Activated CD4-positive, alpha-beta memory T cell treated with anti-CD3 and anti-CD28 coated beads, Interleukin-2, amount 10 ng/mL, durations not matched to agents 7 days and 5 days (primary cell): ENCODE measurements around the gene NFATC4. TPM values are rescaled to one million over a fixed set of nuclear protein-coding genes. Genes with fewer than 3 reads are reported as not detected.
"Not testable (repeated sequence)": the region's sequence is repeated elsewhere in the genome, so short reads cannot be mapped to it uniquely, and the experiment has no call there.

Experiments
- CTCF ChIA-PET: fragments of 350-600 bp; sonication (Branson Sonifier 250); formaldehyde crosslinking; loops from one replicate; lab custom pipeline; 2021; ENCODE audit warnings: antibody characterized with exemption, inconsistent platforms; lab: Charles Lee
- POLR2A ChIA-PET: fragments of 350-600 bp; sonication (Branson Sonifier 250); formaldehyde crosslinking; loops from one replicate; lab custom pipeline; 2021; ENCODE audit warnings: antibody characterized with exemption; lab: Charles Lee
- DNase-seq: peaks from one replicate; pipeline ENCODE4 v3.0.0-alpha.2; 2020
- H3K27ac Mint-ChIP-seq: one replicate; pipeline ENCODE4 v1.8.0; 2021; ENCODE audit warnings: mild to moderate bottlenecking, mixed read lengths
- H3K27me3 Mint-ChIP-seq: one replicate; pipeline ENCODE4 v1.8.0; 2021; ENCODE audit warnings: mixed read lengths
- H3K36me3 Mint-ChIP-seq: one replicate; pipeline ENCODE4 v1.8.0; 2021; ENCODE audit warnings: low read depth, mixed read lengths
- H3K4me1 Mint-ChIP-seq: one replicate; pipeline ENCODE4 v1.8.0; 2021; ENCODE audit warnings: mixed read lengths
- H3K4me3 Mint-ChIP-seq: one replicate; pipeline ENCODE4 v1.8.0; 2021; ENCODE audit warnings: mild to moderate bottlenecking, mixed read lengths
- H3K9me3 Mint-ChIP-seq: one replicate; pipeline ENCODE4 v1.8.0; 2021; ENCODE audit warnings: mixed read lengths
- total RNA-seq, 2 experiments: library from RNA; stranded (reverse); gene quantifications; one replicate each; pipeline ENCODE4 v1.2.3, GENCODE V29; 2021

NFATC4 gene
- total RNA-seq, 2 experiments from 2014 or later: not detected

DNA sequence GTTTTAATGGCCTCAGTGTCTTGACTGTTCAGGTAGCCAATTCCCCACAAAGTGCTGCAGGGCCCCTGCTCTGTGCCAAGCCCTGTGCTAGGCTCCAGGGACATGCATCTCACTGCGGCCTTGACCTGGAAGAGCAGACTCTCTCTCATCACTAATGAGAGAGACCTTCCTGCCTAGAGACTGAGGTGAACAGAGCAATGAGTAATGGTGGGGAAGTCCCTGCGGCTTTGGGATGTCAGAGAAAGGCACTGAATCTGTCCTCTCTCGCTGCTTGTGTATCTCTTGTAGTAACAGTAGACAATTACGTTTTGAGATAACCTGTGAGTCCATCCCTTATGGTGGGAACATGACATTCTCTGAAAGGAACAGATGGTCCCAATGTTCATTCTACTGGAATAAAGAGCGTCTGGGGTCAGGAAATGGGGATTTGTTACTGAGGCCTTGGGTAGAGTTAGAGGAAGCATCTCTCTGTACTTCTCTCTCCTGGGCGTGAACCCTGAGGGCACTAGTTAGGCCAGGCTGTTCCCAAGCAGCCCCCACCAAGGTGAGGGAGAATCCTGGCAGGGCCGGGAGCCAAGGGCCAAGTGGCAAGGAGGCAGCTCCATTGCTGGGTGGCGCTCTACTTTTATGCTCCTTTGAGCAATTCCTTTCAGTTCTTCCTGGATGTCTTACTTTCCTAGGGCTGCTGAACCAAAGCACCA is 13.5 kb downstream of the NFATC4 start:
- Mint-ChIP-seq H3K4me3 (no peak overlapping the region), H3K27ac (no peak overlapping the region), H3K9me3 (no peaks in the 10 kb centered on the region), H3K36me3 (no peaks in the 10 kb centered on the region), H3K4me1 (peaks cover 4% of the 10 kb centered on the region), H3K27me3 (peaks cover 10% of the 10 kb centered on the region)
- CTCF ChIA-PET: no interaction called here
- DNase-seq: no peak
- POLR2A ChIA-PET: no interaction called here

DNA sequence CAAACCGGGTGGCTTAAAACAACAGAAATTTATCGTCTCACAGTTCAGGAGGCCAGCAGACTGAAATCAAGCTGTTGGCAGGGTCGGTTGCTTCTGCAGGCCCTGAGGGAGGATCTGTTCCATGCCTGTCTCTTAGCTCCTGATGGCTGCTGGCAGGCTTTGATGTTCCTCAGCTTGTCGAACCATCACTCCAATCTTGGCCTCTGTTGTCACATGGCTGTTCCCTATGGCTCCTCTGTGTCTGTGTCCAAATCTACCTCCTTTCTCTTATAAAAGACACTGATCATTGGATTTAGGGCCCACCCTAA is 14.0 kb downstream of the NFATC4 start:
- Mint-ChIP-seq H3K4me3 (no peak overlapping the region), H3K27ac (no peak overlapping the region), H3K27me3 (peaks cover 13% of the 10 kb centered on the region), H3K9me3 (no peaks in the 10 kb centered on the region), H3K4me1 (peaks cover 3% of the 10 kb centered on the region), H3K36me3 (no peaks in the 10 kb centered on the region)
- POLR2A ChIA-PET: interaction anchor here (1.4 kb wide), 1 partner anchor 12 kb away, joined by 4 read pairs; no protein-coding TSS in a partner anchor
- CTCF ChIA-PET: interaction anchor here (0.5 kb wide), 1 partner anchor 17 kb away, joined by 3 read pairs; no protein-coding TSS in a partner anchor
- no peak for DNase-seq

DNA sequence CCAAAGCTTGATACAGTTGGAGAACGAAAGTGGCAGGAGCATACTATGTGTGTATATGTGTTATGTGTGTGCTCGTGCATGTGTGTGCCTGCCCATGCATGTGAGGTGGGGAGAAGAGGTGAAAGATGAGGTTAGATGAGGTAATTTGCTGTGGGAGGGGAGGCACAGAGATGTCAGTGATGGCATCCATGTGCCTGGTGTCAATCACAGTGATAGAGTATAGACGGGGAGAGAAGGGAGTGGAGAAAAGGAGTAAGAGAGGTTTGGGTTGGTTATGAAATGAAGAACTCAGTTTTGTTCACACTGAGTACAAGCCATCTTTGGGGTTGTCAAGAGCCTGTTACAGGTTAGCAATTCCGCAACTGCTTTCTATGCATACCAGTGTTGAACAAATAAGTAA is 16.2 kb downstream of the NFATC4 start:
- no peak overlapping the region for H3K27ac Mint-ChIP-seq
- ChIA-PET POLR2A (no interaction called here), CTCF (interaction anchor here (0.7 to 1.0 kb wide), 2 partner anchors 46 to 50 kb away, joined by 3 read pairs; no protein-coding TSS in a partner anchor)
- DNase-seq: no peak
- peaks cover 29% of the 10 kb centered on the region for H3K27me3 Mint-ChIP-seq
- no peaks in the 10 kb centered on the region for H3K4me1 Mint-ChIP-seq
- H3K36me3 Mint-ChIP-seq: no peaks in the 10 kb centered on the region
- H3K4me3 Mint-ChIP-seq: no peak overlapping the region
- H3K9me3 Mint-ChIP-seq: no peaks in the 10 kb centered on the region

DNA sequence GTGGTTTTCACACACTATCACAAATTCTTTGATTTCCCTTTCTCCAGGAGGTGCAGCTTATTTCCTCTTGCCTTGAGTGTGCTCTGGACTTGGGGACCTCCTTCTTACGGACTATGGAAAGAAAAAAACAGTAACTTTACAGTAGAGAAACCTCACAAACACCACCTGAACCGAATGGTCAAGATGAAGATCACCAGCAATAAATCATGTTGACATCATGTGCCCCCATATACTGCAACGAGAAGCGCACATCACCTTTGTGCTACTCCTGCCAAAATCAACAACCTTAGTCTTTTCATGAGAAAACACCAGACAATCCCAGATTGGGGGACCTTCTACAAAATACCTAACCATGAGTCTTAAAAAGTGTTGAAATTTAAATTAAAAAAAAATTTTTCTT is 17.5 kb downstream of the NFATC4 start:
- no peaks in the 10 kb centered on the region for H3K4me1 Mint-ChIP-seq
- CTCF ChIA-PET: interaction anchor here (0.6 kb wide), 1 partner anchor 98 kb away, joined by 3 read pairs; no protein-coding TSS in a partner anchor
- peaks cover 32% of the 10 kb centered on the region for H3K27me3 Mint-ChIP-seq
- no peak for DNase-seq
- H3K4me3 Mint-ChIP-seq: no peak overlapping the region
- H3K9me3 Mint-ChIP-seq: no peaks in the 10 kb centered on the region
- H3K36me3 Mint-ChIP-seq: no peaks in the 10 kb centered on the region
- no peak overlapping the region for H3K27ac Mint-ChIP-seq
- POLR2A ChIA-PET: no interaction called here

DNA sequence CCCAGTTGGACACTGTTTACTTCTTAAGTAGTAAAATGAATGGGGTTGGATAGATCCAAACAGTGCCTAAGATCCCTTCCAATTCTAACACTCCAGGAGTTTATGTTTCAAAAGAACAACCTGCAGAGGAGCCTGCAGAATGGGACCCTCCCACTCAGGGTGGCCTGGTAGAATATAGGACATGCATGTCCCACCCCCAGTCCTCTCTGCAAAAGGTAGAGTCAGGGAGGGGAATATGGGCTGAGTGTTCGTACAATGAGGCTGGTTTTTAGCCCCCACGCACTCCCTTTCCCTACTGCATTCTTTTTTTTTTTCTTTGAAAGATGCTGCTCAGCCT is 19.0 kb downstream of the NFATC4 start:
- POLR2A ChIA-PET: no interaction called here
- Mint-ChIP-seq H3K4me3 (no peak overlapping the region), H3K27me3 (peaks cover 37% of the 10 kb centered on the region), H3K4me1 (no peaks in the 10 kb centered on the region), H3K27ac (no peak overlapping the region), H3K9me3 (no peaks in the 10 kb centered on the region), H3K36me3 (no peaks in the 10 kb centered on the region)
- CTCF ChIA-PET: no interaction called here
- no peak for DNase-seq

DNA sequence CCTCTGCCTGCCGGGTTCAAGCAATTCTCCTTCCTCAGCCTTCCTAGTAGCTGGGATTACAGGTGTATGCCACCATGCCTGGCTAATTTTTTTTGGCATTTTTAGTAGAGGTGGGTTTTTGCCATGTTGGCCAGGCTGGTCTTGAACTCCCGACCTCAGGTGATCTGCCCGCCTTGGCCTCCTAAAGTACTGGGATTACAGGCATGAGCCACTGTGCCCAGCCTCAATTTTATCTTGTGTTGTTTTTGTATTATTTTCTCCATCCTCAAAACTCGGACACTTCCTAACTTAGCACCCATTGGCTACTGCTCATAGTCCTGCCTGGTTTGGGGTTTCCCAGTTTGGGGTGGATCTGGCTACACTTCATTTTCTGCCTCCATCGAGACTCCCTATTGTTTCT is 19.6 kb downstream of the NFATC4 start:
- POLR2A ChIA-PET, H3K36me3 Mint-ChIP-seq, DNase-seq, H3K9me3 Mint-ChIP-seq, H3K27ac Mint-ChIP-seq, H3K4me1 Mint-ChIP-seq, H3K4me3 Mint-ChIP-seq: not testable (repeated sequence)
- CTCF ChIA-PET: interaction anchor here (1.0 kb wide), 1 partner anchor 44 kb away, joined by 3 read pairs; no protein-coding TSS in a partner anchor
- H3K27me3 Mint-ChIP-seq: peaks cover 39% of the 10 kb centered on the region

DNA sequence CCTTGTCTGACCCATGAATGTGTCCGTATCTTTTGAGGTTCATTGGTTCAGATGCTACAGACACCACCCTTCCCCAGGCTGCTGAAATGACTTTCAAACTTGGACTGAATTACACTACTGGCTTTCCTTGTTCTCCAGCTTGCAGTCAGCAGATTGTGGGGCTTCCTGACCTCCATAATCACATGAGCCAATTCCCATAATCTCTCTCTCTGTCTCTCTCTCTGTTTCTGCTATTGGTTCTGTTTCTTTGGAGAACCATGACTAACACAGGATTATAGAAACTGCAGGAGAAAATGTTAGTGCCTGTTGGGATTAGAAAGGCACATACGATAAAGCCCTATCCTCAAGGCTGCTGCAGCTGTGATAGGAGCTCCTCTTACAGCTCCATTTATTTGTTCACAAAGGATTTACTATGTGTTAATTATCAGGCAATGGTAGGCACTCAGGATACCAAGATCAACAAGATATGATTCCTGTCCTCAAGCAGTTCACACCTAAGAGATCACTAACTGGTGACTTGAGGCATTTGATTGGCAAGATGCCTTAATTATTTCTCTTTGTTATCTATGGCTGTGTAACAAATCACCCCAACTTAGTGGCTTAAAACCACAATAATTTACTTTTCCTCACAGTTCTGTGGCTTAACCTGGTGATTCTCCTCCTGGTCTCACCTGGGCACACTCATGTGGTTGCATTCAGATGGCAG is 20.6 kb downstream of the NFATC4 start:
- Mint-ChIP-seq H3K27me3 (peaks cover 39% of the 10 kb centered on the region), H3K4me3 (no peak overlapping the region), H3K9me3 (no peaks in the 10 kb centered on the region), H3K27ac (no peak overlapping the region), H3K4me1 (no peaks in the 10 kb centered on the region), H3K36me3 (no peaks in the 10 kb centered on the region)
- POLR2A ChIA-PET: no interaction called here
- CTCF ChIA-PET: interaction anchor here (0.8 to 1.0 kb wide), 2 partner anchors 43 to 55 kb away, joined by 3 to 4 read pairs; no protein-coding TSS in a partner anchor
- DNase-seq: no peak

DNA sequence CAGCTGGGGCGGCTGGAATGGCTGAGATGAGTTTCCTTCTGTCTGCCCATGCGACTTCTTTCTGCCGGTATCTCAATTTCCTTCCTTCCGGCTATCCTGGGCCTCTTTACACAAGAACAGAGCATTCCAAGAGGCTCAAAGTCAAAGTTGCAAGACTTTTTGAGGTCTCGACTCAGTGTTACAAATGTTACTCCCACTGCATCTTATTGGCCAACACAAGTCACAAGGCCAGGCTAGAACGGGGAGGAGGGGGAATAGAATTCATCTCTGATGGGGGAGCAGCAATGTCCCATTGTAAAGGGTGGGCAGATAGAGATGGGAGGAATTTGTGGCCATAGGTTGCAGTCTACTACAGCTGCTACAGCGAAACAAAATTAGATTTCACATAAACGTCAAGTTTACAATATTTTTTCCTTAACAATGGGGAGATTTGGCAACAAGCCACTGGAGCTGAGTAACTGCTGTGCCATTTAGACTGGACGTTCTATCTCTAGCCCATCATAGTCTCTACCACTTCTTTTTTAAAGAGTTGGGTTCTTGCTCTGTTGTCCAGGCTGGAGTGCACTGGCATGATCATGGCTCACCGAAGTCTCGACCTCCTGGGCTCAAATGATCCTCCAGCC is 21.4 kb downstream of the NFATC4 start:
- no peaks in the 10 kb centered on the region for H3K9me3 Mint-ChIP-seq
- peaks cover 37% of the 10 kb centered on the region for H3K27me3 Mint-ChIP-seq
- no peak for DNase-seq
- no peak overlapping the region for H3K4me3 Mint-ChIP-seq
- ChIA-PET CTCF (no interaction called here), POLR2A (no interaction called here)
- H3K4me1 Mint-ChIP-seq: no peaks in the 10 kb centered on the region
- no peaks in the 10 kb centered on the region for H3K36me3 Mint-ChIP-seq
- no peak overlapping the region for H3K27ac Mint-ChIP-seq

DNA sequence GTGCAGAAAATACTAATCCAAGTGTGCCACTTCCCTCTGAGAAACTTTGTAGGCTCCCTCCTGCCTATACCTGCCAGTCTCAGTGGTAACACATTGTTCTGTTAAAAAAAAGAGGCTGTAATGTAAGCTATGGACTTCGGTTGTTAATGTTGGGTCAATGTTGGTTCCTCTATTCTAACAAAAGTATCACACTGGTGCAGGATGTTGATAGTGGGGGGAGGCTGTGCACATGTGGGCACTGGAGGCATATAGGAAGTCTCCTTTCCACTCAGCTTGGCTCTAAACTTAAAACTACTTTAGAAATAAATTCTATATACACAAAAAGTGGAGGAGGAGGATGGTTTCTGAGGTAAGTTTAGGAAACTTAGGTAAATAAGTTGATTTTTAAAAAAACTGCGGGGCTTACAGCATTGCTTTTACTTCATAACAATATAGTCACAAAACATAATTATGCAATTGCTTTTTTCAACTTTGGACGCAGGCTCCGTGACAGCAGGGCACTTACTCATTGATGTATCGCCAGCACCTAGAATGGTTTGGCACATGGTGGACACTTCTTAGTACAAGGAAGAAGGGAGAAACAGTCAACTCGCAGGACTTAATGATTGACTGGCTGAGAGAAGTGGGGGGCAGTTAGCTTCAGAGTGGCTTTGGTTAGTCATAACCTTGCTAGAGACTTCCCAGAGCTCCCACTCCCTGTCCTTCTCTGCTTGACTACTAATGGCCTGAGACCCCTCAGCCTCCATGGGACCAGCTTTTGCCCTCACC is 22.9 kb downstream of the NFATC4 start:
- H3K4me3 Mint-ChIP-seq: no peak overlapping the region
- POLR2A ChIA-PET: no interaction called here
- CTCF ChIA-PET: interaction anchor here (0.6 kb wide), 1 partner anchor 23 kb away, joined by 3 read pairs; no protein-coding TSS in a partner anchor

DNA sequence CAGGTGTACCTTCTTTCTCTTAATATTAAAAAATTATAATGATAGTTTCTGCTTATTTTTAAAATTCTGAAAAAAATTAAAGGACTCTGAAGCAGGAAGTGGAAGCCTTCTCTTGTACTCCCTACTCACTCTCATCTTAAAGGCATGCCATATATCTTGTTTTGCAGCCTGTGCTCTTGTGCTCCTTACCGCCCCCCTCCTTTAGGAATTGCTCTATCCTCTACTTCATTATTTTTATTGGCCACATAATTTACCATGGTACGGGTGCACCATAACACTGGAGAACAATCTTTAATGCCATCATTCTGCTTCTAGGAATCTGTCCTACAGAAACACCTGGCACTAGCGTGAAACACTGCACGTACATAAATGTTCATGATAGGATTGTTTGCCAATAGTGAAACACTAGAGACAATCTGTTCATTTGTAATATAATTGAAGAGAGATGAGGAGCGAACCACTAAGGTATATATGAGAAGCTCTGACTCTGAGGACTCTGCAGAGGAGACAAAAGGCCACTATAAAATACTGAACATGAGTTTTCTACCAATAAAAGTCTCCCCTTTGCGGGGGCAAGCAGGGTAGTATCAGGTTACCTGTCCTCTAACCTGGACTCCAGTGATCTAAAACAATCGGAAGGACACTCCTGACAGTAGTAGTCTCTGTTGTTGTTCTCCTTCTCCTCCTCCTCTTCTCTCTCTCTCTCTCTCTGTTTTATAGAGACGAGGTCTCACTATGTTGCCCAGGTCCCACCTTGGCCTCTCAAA is 24.5 kb downstream of the NFATC4 start:
- H3K27me3 Mint-ChIP-seq: peaks cover 38% of the 10 kb centered on the region
- no peaks in the 10 kb centered on the region for H3K9me3 Mint-ChIP-seq
- no peak overlapping the region for H3K4me3 Mint-ChIP-seq
- ChIA-PET POLR2A (no interaction called here), CTCF (interaction anchor here (0.9 kb wide), 1 partner anchor 39 kb away, joined by 4 read pairs; no protein-coding TSS in a partner anchor)
- DNase-seq: no peak
- H3K4me1 Mint-ChIP-seq: peaks cover 4% of the 10 kb centered on the region
- no peak overlapping the region for H3K27ac Mint-ChIP-seq
- no peaks in the 10 kb centered on the region for H3K36me3 Mint-ChIP-seq

More for the DNA sequence above, 22.9 kb downstream of the NFATC4 start:
- no peaks in the 10 kb centered on the region for H3K36me3 Mint-ChIP-seq
- peaks cover 35% of the 10 kb centered on the region for H3K27me3 Mint-ChIP-seq
- no peaks in the 10 kb centered on the region for H3K9me3 Mint-ChIP-seq
- no peak for DNase-seq
- peaks cover 3% of the 10 kb centered on the region for H3K4me1 Mint-ChIP-seq
- H3K27ac Mint-ChIP-seq: no peak overlapping the region

DNA sequence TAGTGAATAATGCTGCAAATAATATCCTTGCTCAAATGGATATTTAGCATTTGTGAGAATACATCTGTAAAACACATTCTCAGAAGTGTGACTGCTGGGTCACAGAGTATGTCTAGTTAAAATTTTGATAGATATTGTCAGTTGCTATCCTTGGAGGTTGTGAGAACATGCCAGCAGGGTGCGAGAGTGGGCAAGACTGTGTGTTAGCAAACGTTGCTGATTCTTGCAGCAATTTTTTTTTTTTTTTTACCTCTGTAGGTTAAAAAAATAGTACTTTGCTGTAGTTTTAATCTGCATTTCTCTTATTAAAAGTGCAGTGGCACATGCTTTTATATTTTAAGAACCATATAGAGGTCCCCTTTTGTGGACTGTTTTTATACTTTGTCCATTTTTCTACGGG is 26.3 kb downstream of the NFATC4 start:
- H3K36me3 Mint-ChIP-seq: no peaks in the 10 kb centered on the region
- H3K27me3 Mint-ChIP-seq: peaks cover 22% of the 10 kb centered on the region
- H3K27ac Mint-ChIP-seq: no peak overlapping the region
- POLR2A ChIA-PET: interaction anchor here (1.1 kb wide), 1 partner anchor 10 kb away, joined by 3 read pairs; no protein-coding TSS in a partner anchor
- H3K4me3 Mint-ChIP-seq: no peak overlapping the region
- CTCF ChIA-PET: no interaction called here
- no peak for DNase-seq
- H3K9me3 Mint-ChIP-seq: no peaks in the 10 kb centered on the region
- H3K4me1 Mint-ChIP-seq: peaks cover 5% of the 10 kb centered on the region
